Measurements from ENCODE around the gene NOTCH1.

DNA sequence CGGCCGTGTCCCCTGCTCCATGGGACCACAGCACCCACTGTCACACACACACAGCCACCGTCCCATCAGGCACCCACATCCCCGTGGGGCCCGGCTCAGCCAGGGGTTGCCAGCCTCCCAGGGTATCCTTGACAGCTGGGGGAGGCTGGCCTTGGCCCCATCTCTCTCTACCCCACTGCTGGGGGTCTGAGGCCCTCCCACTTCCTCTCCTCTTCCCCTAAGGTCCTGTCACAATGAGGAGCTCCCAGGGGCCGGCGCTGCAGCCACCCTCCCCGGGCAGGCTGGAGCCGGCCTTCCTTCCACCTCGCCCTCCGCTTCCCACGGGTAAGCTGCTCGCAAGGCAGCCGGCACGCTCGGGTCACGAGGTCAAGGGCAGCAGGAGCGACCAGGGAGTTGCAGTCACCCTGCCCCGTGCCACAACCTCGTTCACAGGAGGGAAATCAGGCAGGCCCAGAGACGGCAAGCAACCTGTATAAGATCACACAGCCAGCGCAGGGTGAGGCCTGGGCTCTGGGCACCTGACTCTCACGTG, 38.6 kb upstream of the NOTCH1 start:
- TF ChIP-seq, protein P1, sequence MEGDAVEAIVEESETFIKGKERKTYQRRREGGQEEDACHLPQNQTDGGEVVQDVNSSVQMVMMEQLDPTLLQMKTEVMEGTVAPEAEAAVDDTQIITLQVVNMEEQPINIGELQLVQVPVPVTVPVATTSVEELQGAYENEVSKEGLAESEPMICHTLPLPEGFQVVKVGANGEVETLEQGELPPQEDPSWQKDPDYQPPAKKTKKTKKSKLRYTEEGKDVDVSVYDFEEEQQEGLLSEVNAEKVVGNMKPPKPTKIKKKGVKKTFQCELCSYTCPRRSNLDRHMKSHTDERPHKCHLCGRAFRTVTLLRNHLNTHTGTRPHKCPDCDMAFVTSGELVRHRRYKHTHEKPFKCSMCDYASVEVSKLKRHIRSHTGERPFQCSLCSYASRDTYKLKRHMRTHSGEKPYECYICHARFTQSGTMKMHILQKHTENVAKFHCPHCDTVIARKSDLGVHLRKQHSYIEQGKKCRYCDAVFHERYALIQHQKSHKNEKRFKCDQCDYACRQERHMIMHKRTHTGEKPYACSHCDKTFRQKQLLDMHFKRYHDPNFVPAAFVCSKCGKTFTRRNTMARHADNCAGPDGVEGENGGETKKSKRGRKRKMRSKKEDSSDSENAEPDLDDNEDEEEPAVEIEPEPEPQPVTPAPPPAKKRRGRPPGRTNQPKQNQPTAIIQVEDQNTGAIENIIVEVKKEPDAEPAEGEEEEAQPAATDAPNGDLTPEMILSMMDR (IDR thresholded peaks at IDR 0.05): no peak
- TF ChIP-seq POLR2A (IDR thresholded peaks at IDR 0.05): no peak
